Progenitor cell of endocrine pancreas (in vitro differentiated cells): ENCODE results near the gene PNPO. TPM values are rescaled to one million over a fixed set of nuclear protein-coding genes. Genes with fewer than 3 reads are reported as not detected.

Source experiments
- DNase-seq: peaks from one replicate; pipeline ENCODE4 v3.0.0; 2021; ENCODE audit warnings: low spot score; ENCODE audit not compliant: unreplicated experiment
- H3K27ac Mint-ChIP-seq: 2 replicates; pipeline ENCODE4 v1.8.0; 2021; ENCODE audit warnings: mild to moderate bottlenecking, moderate library complexity, mixed read lengths
- H3K27me3 Mint-ChIP-seq: 2 replicates; pipeline ENCODE4 v1.8.0; 2021; ENCODE audit warnings: mixed read lengths
- H3K36me3 Mint-ChIP-seq: 2 replicates; pipeline ENCODE4 v1.8.0; 2022; ENCODE audit warnings: mixed read lengths; ENCODE audit not compliant: insufficient read depth
- H3K4me1 Mint-ChIP-seq: 2 replicates; pipeline ENCODE4 v1.8.0; 2021; ENCODE audit warnings: low read depth, mixed read lengths
- H3K4me3 Mint-ChIP-seq: 2 replicates; pipeline ENCODE4 v1.8.0; 2021; ENCODE audit warnings: low read depth, mild to moderate bottlenecking, moderate library complexity, mixed read lengths
- H3K9me3 Mint-ChIP-seq: 2 replicates; pipeline ENCODE4 v1.8.0; 2021; ENCODE audit warnings: low read depth, mixed read lengths
- total RNA-seq: library from RNA; stranded (reverse); gene quantifications from 2 replicates; pipeline ENCODE4 v1.2.1, GENCODE V29; 2021
- TF ChIP-seq, protein P1 (sequence below): fragments of 200-600 bp; sonication (generic); IDR thresholded peaks from one replicate; pipeline ENCODE4 v1.5.0; 2021; ENCODE audit warnings: antibody characterized with exemption, mild to moderate bottlenecking; ENCODE audit not compliant: unreplicated experiment

Gene PNPO
- total RNA-seq, 1 donor from 2014 or later, result 12.2 TPM

GRCh38 chr17:47937941-47938340 lies 3.4 kb upstream of the PNPO start:
- Mint-ChIP-seq H3K4me3 (no peak overlapping the region), H3K27me3 (peaks cover 12% of the 10 kb centered on the region), H3K4me1 (peaks cover 6% of the 10 kb centered on the region), H3K27ac (no peak overlapping the region), H3K36me3 (no peaks in the 10 kb centered on the region), H3K9me3 (peaks cover 5% of the 10 kb centered on the region)
- DNase-seq, result no peak
- TF ChIP-seq, protein P1, sequence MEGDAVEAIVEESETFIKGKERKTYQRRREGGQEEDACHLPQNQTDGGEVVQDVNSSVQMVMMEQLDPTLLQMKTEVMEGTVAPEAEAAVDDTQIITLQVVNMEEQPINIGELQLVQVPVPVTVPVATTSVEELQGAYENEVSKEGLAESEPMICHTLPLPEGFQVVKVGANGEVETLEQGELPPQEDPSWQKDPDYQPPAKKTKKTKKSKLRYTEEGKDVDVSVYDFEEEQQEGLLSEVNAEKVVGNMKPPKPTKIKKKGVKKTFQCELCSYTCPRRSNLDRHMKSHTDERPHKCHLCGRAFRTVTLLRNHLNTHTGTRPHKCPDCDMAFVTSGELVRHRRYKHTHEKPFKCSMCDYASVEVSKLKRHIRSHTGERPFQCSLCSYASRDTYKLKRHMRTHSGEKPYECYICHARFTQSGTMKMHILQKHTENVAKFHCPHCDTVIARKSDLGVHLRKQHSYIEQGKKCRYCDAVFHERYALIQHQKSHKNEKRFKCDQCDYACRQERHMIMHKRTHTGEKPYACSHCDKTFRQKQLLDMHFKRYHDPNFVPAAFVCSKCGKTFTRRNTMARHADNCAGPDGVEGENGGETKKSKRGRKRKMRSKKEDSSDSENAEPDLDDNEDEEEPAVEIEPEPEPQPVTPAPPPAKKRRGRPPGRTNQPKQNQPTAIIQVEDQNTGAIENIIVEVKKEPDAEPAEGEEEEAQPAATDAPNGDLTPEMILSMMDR, result no peak

DNA sequence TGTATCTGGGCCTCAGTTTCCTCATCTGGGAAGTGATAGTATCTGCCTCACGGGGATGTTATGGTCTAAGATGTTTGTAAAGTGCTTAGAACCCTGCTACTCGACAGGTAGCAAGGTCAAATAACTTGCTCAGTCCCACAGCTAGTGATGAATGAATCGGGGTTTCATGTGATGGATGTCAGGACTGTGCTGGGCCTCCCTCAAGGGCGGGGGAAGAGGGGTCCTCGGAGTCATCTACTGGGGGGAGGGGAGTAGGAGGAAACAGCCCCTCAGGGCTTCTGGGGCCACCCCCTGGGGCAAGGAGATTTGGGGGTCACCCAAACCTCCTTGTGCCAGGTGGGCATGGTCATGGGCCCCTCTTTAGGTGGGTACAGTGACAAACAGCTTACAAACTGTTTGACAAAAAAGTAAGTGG lies 732 bp downstream of the PNPO start:
- Mint-ChIP-seq H3K4me1 (peaks cover 10% of the 10 kb centered on the region), H3K27ac (no peak overlapping the region), H3K4me3 (peak overlapping the region; percentile 75), H3K9me3 (peaks cover 5% of the 10 kb centered on the region), H3K27me3 (peaks cover 12% of the 10 kb centered on the region), H3K36me3 (no peaks in the 10 kb centered on the region)
- DNase-seq, result no peak
- TF ChIP-seq, protein P1, result no peak

DNA sequence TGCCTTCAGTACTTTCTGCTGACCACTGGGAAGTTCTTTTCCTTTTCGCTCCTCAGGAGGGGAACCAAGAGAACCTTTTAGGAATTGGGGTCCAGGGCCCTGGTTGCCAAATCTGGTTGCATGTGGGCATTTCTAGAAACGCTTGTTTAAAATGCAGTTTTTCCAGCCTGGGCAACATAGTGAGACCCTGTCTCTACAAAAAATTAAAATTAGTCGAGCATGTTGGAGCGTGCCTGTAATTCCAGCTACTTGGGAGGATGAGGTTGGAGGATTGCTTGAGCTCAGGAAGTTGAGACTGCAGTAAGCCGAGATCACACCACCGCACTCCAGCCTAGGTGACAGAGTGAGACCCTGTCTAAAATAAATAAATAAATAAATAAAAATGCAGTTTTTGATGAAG lies 1.2 kb downstream of the PNPO start:
- H3K27me3 Mint-ChIP-seq, result peaks cover 12% of the 10 kb centered on the region
- H3K9me3 Mint-ChIP-seq, result peaks cover 5% of the 10 kb centered on the region
- H3K36me3 Mint-ChIP-seq, result no peaks in the 10 kb centered on the region
- peak overlapping the region; percentile 75 for H3K4me3 Mint-ChIP-seq
- H3K4me1 Mint-ChIP-seq, result peaks cover 12% of the 10 kb centered on the region
- TF ChIP-seq, protein P1, result no peak
- H3K27ac Mint-ChIP-seq, result no peak overlapping the region
- DNase-seq, result no peak

DNA sequence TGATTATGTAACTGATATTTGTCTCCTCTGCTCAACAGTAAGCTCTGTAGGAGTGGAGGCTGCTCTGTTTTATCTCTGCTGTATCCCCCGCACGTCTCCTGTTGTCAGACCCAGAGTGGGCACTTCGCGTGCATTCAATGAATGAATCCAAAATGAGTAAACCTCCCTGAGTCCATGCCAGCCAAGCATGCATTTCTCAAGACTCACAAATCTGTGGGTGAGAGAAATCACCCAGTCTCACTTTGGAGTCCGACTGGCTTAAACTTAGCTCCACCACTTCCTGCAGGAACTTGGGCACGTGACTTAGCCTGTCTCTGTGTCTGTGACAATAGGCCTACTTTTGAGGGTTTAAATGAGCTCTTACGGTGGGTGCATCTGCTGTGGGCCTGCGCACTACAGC lies 3.7 kb downstream of the PNPO start:
- peaks cover 1% of the 10 kb centered on the region for H3K36me3 Mint-ChIP-seq
- TF ChIP-seq, protein P1, result no peak
- H3K4me3 Mint-ChIP-seq, result no peak overlapping the region
- H3K9me3 Mint-ChIP-seq, result peaks cover 5% of the 10 kb centered on the region
- peaks cover 22% of the 10 kb centered on the region for H3K4me1 Mint-ChIP-seq
- peaks cover 6% of the 10 kb centered on the region for H3K27me3 Mint-ChIP-seq
- no peak overlapping the region for H3K27ac Mint-ChIP-seq
- no peak for DNase-seq

DNA sequence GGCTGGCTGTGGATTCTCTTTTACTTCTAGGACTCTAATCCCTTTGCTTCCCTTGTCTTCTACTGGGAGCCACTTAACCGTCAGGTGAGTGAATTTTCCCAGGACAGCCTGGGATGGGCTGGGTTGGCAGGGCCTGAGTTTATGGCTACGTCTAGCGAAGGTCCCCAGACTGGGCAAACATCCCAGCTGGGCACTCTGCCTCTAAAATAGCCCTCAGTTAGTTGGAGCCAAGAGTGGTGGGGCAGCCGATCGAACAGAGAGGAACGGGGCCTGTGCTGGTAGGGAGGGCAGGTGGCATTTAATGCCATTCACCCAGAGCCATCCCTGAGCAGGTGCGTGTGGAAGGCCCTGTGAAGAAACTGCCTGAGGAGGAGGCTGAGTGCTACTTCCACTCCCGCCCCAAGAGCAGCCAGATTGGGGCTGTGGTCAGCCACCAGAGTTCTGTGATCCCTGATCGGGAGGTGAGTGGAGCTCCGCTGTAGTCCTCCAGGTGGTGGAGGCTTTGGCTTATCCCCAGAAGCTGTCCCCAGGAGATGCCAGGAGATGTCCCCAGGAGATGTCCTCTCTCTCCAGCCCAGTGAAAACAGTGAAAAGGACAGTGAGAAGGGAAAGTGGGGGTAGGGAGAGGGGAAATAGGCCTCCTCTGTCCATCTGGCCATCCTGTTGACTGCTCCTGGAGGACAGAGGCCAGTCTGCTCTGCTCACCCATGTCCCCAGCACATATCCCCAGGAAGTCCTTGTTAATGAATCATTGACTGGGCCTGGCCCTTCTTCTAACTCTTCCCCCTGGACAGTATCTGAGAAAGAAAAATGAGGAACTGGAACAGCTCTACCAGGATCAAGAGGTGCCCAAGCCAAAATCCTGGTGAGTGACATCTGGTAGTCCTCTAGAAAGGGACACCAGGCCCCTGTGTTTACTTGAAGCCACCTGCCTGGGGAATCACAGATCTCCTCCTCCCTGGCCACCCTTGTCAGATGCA lies 4.4 kb downstream of the PNPO start:
- H3K4me3 Mint-ChIP-seq, result no peak overlapping the region
- no peak overlapping the region for H3K27ac Mint-ChIP-seq
- H3K9me3 Mint-ChIP-seq, result peaks cover 5% of the 10 kb centered on the region
- H3K4me1 Mint-ChIP-seq, result peaks cover 24% of the 10 kb centered on the region
- TF ChIP-seq, protein P1, result no peak
- no peak for DNase-seq
- H3K27me3 Mint-ChIP-seq, result peaks cover 5% of the 10 kb centered on the region
- peaks cover 1% of the 10 kb centered on the region for H3K36me3 Mint-ChIP-seq
